Stomach smooth muscle (tissue), 2 donors: ENCODE measurements around the gene PODN.

ENCODE experiments used
- H3K27ac ChIP-seq: one replicate; pipeline ENCODE4 v1.7.0; 2013; ENCODE audit warnings: mild to moderate bottlenecking, low read length, inconsistent platforms
- H3K27me3 ChIP-seq, 2 donors: one replicate each; pipeline ENCODE4 v1.7.0; 2013; ENCODE audit warnings: low read length in 2 of 2; ENCODE audit not compliant: insufficient read depth in 2 of 2, control insufficient read depth in 1 of 2
- H3K36me3 ChIP-seq, 2 donors: one replicate each; pipeline ENCODE4 v1.7.0; 2013; ENCODE audit warnings: low read length in 2 of 2; ENCODE audit not compliant: control insufficient read depth in 2 of 2, insufficient read depth in 2 of 2
- H3K4me1 ChIP-seq: one replicate; pipeline ENCODE4 v1.7.0; 2013; ENCODE audit warnings: low read length; ENCODE audit not compliant: control insufficient read depth, insufficient read depth
- H3K4me3 ChIP-seq, 2 donors: one replicate each; pipeline ENCODE4 v1.7.0; 2013; ENCODE audit warnings: low read length in 2 of 2
- H3K9ac ChIP-seq, 2 donors: one replicate each; pipeline ENCODE4 v1.7.0; 2013; ENCODE audit warnings: low read length in 2 of 2, mild to moderate bottlenecking in 1 of 2
- H3K9me3 ChIP-seq, 2 donors: one replicate each; pipeline ENCODE4 v1.7.0; 2013; ENCODE audit warnings: low read length in 2 of 2; ENCODE audit not compliant: control insufficient read depth in 2 of 2
- donor health status: healthy.
- donor health status: Pancreatic carcinoma.

The PODN gene

GRCh38 chr1:53066891-53067738 lies 5.1 kb downstream of the PODN start:
- H3K27ac ChIP-seq = no peak overlapping the region
- no peak overlapping the region for H3K4me3 ChIP-seq
- H3K9me3 ChIP-seq = no peaks in the 10 kb centered on the region
- H3K4me1 ChIP-seq = peaks cover 22% of the 10 kb centered on the region
- H3K27me3 ChIP-seq = no peaks in the 10 kb centered on the region
- peaks cover 5 to 7% of the 10 kb centered on the region in 2 donors for H3K36me3 ChIP-seq
- no peak overlapping the region for H3K9ac ChIP-seq

GRCh38 chr1:53067886-53068285 lies 5.9 kb downstream of the PODN start:
- no peak overlapping the region for H3K27ac ChIP-seq
- peaks cover 19% of the 10 kb centered on the region for H3K4me1 ChIP-seq
- H3K27me3 ChIP-seq = no peaks in the 10 kb centered on the region
- H3K9ac ChIP-seq = no peak overlapping the region
- no peaks in the 10 kb centered on the region for H3K9me3 ChIP-seq
- peaks cover 5 to 7% of the 10 kb centered on the region in 2 donors for H3K36me3 ChIP-seq
- no peak overlapping the region for H3K4me3 ChIP-seq

- Histone ChIP-seq H3K9ac (no peak overlapping the region), H3K4me1 (peaks cover 16% of the 10 kb centered on the region), H3K9me3 (no peaks in the 10 kb centered on the region), H3K27ac (no peak overlapping the region), H3K27me3 (no peaks in the 10 kb centered on the region), H3K4me3 (no peak overlapping the region), H3K36me3 (peaks cover 5 to 9% of the 10 kb centered on the region in 2 donors)
These were observed 6.5 kb downstream of the PODN start for GRCh38 chr1:53068314-53069099.

GRCh38 chr1:53069265-53069662 lies 7.3 kb downstream of the PODN start:
- H3K27ac ChIP-seq = no peak overlapping the region
- H3K9ac ChIP-seq = no peak overlapping the region
- H3K9me3 ChIP-seq = no peaks in the 10 kb centered on the region
- H3K27me3 ChIP-seq = no peaks in the 10 kb centered on the region
- no peak overlapping the region for H3K4me3 ChIP-seq
- peaks cover 11% of the 10 kb centered on the region for H3K4me1 ChIP-seq
- H3K36me3 ChIP-seq = peaks cover 5 to 9% of the 10 kb centered on the region in 2 donors

- Histone ChIP-seq H3K27me3 (no peaks in the 10 kb centered on the region), H3K9me3 (no peaks in the 10 kb centered on the region)
These were observed 7.8 kb downstream of the PODN start for GRCh38 chr1:53069663-53070327.

GRCh38 chr1:53070621-53071020 lies 8.6 kb downstream of the PODN start:
- no peaks in the 10 kb centered on the region for H3K27me3 ChIP-seq
- peaks cover 5 to 9% of the 10 kb centered on the region in 2 donors for H3K36me3 ChIP-seq
- H3K4me3 ChIP-seq = no peak overlapping the region
- no peaks in the 10 kb centered on the region for H3K9me3 ChIP-seq
- H3K9ac ChIP-seq = no peak overlapping the region
- peaks cover 11% of the 10 kb centered on the region for H3K4me1 ChIP-seq
- no peak overlapping the region for H3K27ac ChIP-seq

More at GRCh38 chr1:53069663-53070327, 7.8 kb downstream of the PODN start:
- peaks cover 5 to 9% of the 10 kb centered on the region in 2 donors for H3K36me3 ChIP-seq
- H3K4me1 ChIP-seq = peaks cover 11% of the 10 kb centered on the region
- H3K9ac ChIP-seq = no peak overlapping the region
- no peak overlapping the region for H3K4me3 ChIP-seq
- no peak overlapping the region for H3K27ac ChIP-seq

- Histone ChIP-seq H3K9me3 (no peaks in the 10 kb centered on the region), H3K27ac (no peak overlapping the region), H3K36me3 (peaks cover 5 to 9% of the 10 kb centered on the region in 2 donors), H3K27me3 (no peaks in the 10 kb centered on the region), H3K9ac (no peak overlapping the region), H3K4me3 (no peak overlapping the region), H3K4me1 (peaks cover 11% of the 10 kb centered on the region)
These were observed 9.3 kb downstream of the PODN start for GRCh38 chr1:53071167-53071865.

GRCh38 chr1:53071915-53072314 lies 9.9 kb downstream of the PODN start:
- Histone ChIP-seq H3K27ac (no peak overlapping the region), H3K36me3 (peaks cover 5 to 9% of the 10 kb centered on the region in 2 donors), H3K9me3 (no peaks in the 10 kb centered on the region), H3K4me1 (peaks cover 11% of the 10 kb centered on the region), H3K9ac (no peak overlapping the region), H3K27me3 (no peaks in the 10 kb centered on the region), H3K4me3 (no peak overlapping the region)

GRCh38 chr1:53073287-53073686 lies 11.3 kb downstream of the PODN start:
- peaks cover 6 to 16% of the 10 kb centered on the region in 2 donors for H3K36me3 ChIP-seq
- H3K4me1 ChIP-seq = peaks cover 4% of the 10 kb centered on the region
- H3K9me3 ChIP-seq = no peaks in the 10 kb centered on the region
- no peak overlapping the region for H3K9ac ChIP-seq
- H3K4me3 ChIP-seq = no peak overlapping the region
- no peaks in the 10 kb centered on the region for H3K27me3 ChIP-seq
- no peak overlapping the region for H3K27ac ChIP-seq

GRCh38 chr1:53073868-53074311 lies 11.9 kb downstream of the PODN start:
- no peaks in the 10 kb centered on the region for H3K9me3 ChIP-seq
- no peaks in the 10 kb centered on the region for H3K27me3 ChIP-seq
- H3K36me3 ChIP-seq = peaks cover 12 to 20% of the 10 kb centered on the region in 2 donors
- H3K27ac ChIP-seq = no peak overlapping the region
- H3K4me1 ChIP-seq = peaks cover 3% of the 10 kb centered on the region
- no peak overlapping the region for H3K9ac ChIP-seq
- H3K4me3 ChIP-seq = no peak overlapping the region
